Retinal pigment epithelial cell (primary cell): ENCODE data around the gene TCHP.
A peak's percentile ranks its signal among the peaks of the same experiment; 100 is the strongest.

Source experiments
- DNase-seq: peaks from one replicate; pipeline ENCODE4 v3.0.0-alpha.2; 2010; ENCODE audit warnings: low read depth
- H3K4me3 ChIP-seq: 2 replicates; pipeline ENCODE4 v1.5.1; 2011; ENCODE audit warnings: mild to moderate bottlenecking, low read length, control low read depth, moderate library complexity
- CTCF ChIP-seq: conservative IDR thresholded peaks from 2 replicates; pipeline ENCODE4 v1.5.1; 2011; ENCODE audit warnings: low read depth, low read length, control low read depth, inconsistent platforms

TCHP gene

DNA sequence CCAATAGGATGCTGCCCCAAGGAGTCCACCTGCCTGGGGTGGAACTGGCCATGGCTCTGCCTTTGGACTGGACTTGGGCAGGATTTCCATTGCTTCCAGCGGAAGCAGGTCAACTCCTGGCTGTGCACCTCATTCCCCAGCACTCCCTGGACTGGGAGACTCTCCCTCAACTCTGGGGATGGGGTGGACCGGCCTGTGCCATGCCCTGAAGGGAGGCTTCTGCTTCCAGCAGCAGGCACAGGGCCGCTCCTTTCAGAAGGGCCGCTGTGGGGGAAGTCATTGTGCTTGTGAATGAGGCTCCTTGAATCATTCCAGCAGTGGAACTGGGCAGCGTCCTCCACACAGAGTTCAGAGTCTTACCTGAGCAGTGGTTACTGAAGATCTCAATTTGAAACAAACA is 23.0 kb downstream of the TCHP start:
- no peak for DNase-seq
- no peak for TF ChIP-seq CTCF
- H3K4me3 ChIP-seq, result no peak overlapping the region

GRCh38 chr12:109923481-109924245 is 23.6 kb downstream of the TCHP start:
- DNase-seq, result no peak
- TF ChIP-seq CTCF, result no peak

DNA sequence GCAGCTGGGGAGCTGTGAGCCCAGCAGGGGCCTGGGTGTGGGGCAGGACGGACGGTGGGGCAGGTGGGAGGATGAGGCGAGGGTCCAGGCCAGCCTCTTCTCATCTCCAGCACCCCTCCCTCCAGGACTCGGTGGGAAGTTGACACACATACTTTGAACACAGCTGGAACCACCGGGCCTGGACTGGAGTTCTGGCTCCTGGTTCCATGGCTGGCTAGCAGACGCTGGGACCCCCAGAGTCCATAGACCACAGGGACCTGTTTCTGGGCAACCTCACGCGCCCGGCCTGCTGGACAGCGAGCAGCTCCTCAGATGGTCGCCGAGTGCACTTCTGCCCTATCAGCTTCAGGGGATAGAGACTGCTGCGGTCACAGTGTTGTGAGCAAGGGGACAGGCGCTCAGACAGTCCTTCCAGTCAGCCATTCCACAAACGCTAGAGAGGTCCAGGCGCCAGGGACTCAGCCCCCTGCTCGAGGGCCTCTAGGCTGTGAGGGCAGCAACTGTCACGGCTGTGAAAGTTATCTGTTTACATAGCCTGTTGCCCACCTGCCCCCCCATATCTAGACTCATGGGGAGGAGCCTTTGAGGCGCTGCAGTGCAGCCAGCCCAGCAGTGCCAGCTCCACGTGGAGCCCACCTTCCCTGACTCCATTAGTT is 25.2 kb downstream of the TCHP start:
- DNase-seq, result no peak
- H3K4me3 ChIP-seq, result no peak overlapping the region
- no peak for TF ChIP-seq CTCF

More at GRCh38 chr12:109923481-109924245, 23.6 kb downstream of the TCHP start:
- no peak overlapping the region for H3K4me3 ChIP-seq

DNA sequence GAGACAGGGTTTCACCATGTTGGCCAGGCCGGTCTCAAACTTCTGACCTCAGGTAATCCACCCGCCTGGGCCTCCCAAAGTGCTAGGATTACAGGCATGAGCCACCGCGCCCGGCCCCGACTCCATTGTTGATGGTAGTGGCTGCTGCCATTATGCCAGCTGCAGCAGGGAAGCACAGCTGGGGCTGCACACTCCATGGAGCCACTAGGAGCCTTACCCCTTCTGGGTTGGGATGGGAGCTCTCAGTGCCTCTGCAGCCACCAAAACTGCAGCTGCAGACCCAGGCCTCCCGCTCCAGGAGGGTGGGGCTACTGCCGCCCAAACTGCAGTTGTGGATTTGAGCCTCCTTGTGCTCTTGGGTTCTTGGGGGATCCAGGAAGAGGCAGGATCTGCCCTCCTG is 25.9 kb downstream of the TCHP start:
- TF ChIP-seq CTCF, result no peak
- H3K4me3 ChIP-seq, result no peak overlapping the region

GRCh38 chr12:109926488-109927210 is 26.6 kb downstream of the TCHP start:
- DNase-seq, result no peak
- no peak overlapping the region for H3K4me3 ChIP-seq
- TF ChIP-seq CTCF, result no peak

More for the DNA sequence above, 25.9 kb downstream of the TCHP start:
- DNase-seq, result no peak

GRCh38 chr12:109927622-109928021 is 27.5 kb downstream of the TCHP start:
- peak; percentile 75 for TF ChIP-seq CTCF
- no peak overlapping the region for H3K4me3 ChIP-seq
- no peak for DNase-seq
